ENCODE results near the gene ESCO1.

Gene ESCO1

GRCh38 chr18:21489119-21489750, 111.3 kb downstream of the ESCO1 start:
- DNase-seq (ENCODE audit: low read depth) = peak; percentile 16
- peak; percentile 83 for TF ChIP-seq CTCF (conservative IDR thresholded peaks at IDR 0.05; ENCODE audit: low read depth, low read length)
- no peak overlapping the region for H3K4me3 ChIP-seq (ENCODE audit: low read length)

- no peak for TF ChIP-seq CTCF (conservative IDR thresholded peaks at IDR 0.05; ENCODE audit: low read depth, low read length)
- H3K4me3 ChIP-seq (ENCODE audit: low read length) = no peak overlapping the region
- no peak for DNase-seq (ENCODE audit: low read depth)
These were observed 113.5 kb downstream of the ESCO1 start for GRCh38 chr18:21486905-21487437.

GRCh38 chr18:21484851-21485636, 115.5 kb downstream of the ESCO1 start:
- DNase-seq (ENCODE audit: low read depth) = no peak
- TF ChIP-seq CTCF (conservative IDR thresholded peaks at IDR 0.05; ENCODE audit: low read depth, low read length) = no peak
- no peak overlapping the region for H3K4me3 ChIP-seq (ENCODE audit: low read length)

- DNase-seq (ENCODE audit: low read depth) = no peak
- H3K4me3 ChIP-seq (ENCODE audit: low read length) = no peak overlapping the region
- no peak for TF ChIP-seq CTCF (conservative IDR thresholded peaks at IDR 0.05; ENCODE audit: low read depth, low read length)
These were observed 117.5 kb downstream of the ESCO1 start for GRCh38 chr18:21483051-21483450.

- no peak for TF ChIP-seq CTCF (conservative IDR thresholded peaks at IDR 0.05; ENCODE audit: low read depth, low read length)
- DNase-seq (ENCODE audit: low read depth) = no peak
- no peak overlapping the region for H3K4me3 ChIP-seq (ENCODE audit: low read length)
These were observed 118.8 kb downstream of the ESCO1 start for GRCh38 chr18:21481739-21482138.

GRCh38 chr18:21479721-21480120, 120.8 kb downstream of the ESCO1 start:
- no peak for DNase-seq (ENCODE audit: low read depth)
- H3K4me3 ChIP-seq (ENCODE audit: low read length) = no peak overlapping the region
- TF ChIP-seq CTCF (conservative IDR thresholded peaks at IDR 0.05; ENCODE audit: low read depth, low read length) = no peak
